CD4-positive, CD25-positive, alpha-beta regulatory T cell (primary cell): ENCODE data around the gene FKBP5. TPM values are rescaled to one million over a fixed set of nuclear protein-coding genes. Genes with fewer than 3 reads are reported as not detected.

Source experiments
- ATAC-seq, 2 donors: fragments of 150-1000 bp; cut with Tn5 transposase; one replicate each; pipeline ENCODE4 v1.10.0; 2021; ENCODE audit warnings: low read depth in 2 of 2, moderate number of reproducible peaks in 2 of 2, moderate library complexity in 1 of 2
- DNase-seq, 3 donors: peaks; one replicate each; pipeline versions ENCODE4 v3.0.0 to v3.0.0-alpha.2; 2012 to 2022; ENCODE audit warnings: mixed read lengths in 1 of 3
- H3K27ac ChIP-seq: one replicate; pipeline ENCODE4 v1.7.0; 2013; ENCODE audit warnings: mild to moderate bottlenecking, low read length; ENCODE audit not compliant: insufficient read depth, poor library complexity, severe bottlenecking
- H3K27me3 ChIP-seq: one replicate; pipeline ENCODE4 v1.7.0; 2013; ENCODE audit warnings: low read length; ENCODE audit not compliant: control insufficient read depth, insufficient read depth
- H3K36me3 ChIP-seq: one replicate; pipeline ENCODE4 v1.7.0; 2013; ENCODE audit warnings: mild to moderate bottlenecking, low read length, moderate library complexity; ENCODE audit not compliant: control insufficient read depth, insufficient read depth
- H3K4me1 ChIP-seq: 2 replicates; pipeline ENCODE4 v1.7.0; 2013; ENCODE audit warnings: mild to moderate bottlenecking, low read length; ENCODE audit not compliant: insufficient read depth, control insufficient read depth, poor library complexity, severe bottlenecking
- H3K4me3 ChIP-seq: one replicate; pipeline ENCODE4 v1.7.0; 2013; ENCODE audit warnings: low read depth, mild to moderate bottlenecking, low read length, moderate library complexity
- H3K9me3 ChIP-seq, 2 experiments: 1 replicate in 1 of 2; 2 replicates in 1 of 2; pipeline ENCODE4 v1.7.0; 2013; ENCODE audit warnings: low read length in 2 of 2, mild to moderate bottlenecking in 1 of 2, moderate library complexity in 1 of 2; ENCODE audit not compliant: control insufficient read depth in 2 of 2
- H3K27ac Mint-ChIP-seq, 3 donors: one replicate each; pipeline ENCODE4 v1.8.0; 2020 to 2022; ENCODE audit warnings: mild to moderate bottlenecking in 3 of 3, mixed read lengths in 3 of 3, moderate library complexity in 2 of 3
- H3K27me3 Mint-ChIP-seq: one replicate; pipeline ENCODE4 v1.8.0; 2022; ENCODE audit warnings: mild to moderate bottlenecking, mixed read lengths
- H3K36me3 Mint-ChIP-seq: one replicate; pipeline ENCODE4 v1.8.0; 2020; ENCODE audit warnings: mixed read lengths
- H3K4me1 Mint-ChIP-seq, 4 donors: one replicate each; pipeline ENCODE4 v1.8.0; 2020 to 2022; ENCODE audit warnings: mixed read lengths in 4 of 4, mild to moderate bottlenecking in 1 of 4
- H3K4me3 Mint-ChIP-seq, 4 donors: one replicate each; pipeline ENCODE4 v1.8.0; 2020 to 2022; ENCODE audit warnings: mild to moderate bottlenecking in 4 of 4, mixed read lengths in 4 of 4, moderate library complexity in 3 of 4
- H3K9me3 Mint-ChIP-seq, 7 donors: one replicate each; pipeline ENCODE4 v1.8.0; 2020 to 2022; ENCODE audit warnings: mixed read lengths in 7 of 7, mild to moderate bottlenecking in 3 of 7, moderate library complexity in 2 of 7
- polyA plus RNA-seq, 4 donors: library from polyadenylated mRNA; unstranded; fragments of 300-500 nt; fragmentation: Illumina TruSeq; gene quantifications; one replicate each; pipeline ENCODE4 v1.2.3, GENCODE V29; 2021
- total RNA-seq: library from RNA; stranded (reverse); gene quantifications from one replicate; pipeline ENCODE4 v1.2.3, GENCODE V29; 2022

FKBP5 gene
- total and polyA plus RNA-seq, 5 donors from 2014 or later = 27.5 to 157 (median 71.0) TPM

GRCh38 chr6:35607517-35608233 is 81.0 kb downstream of the FKBP5 start:
- no peak for ATAC-seq
- no peak for DNase-seq
- peaks cover 0 to 1% (median 0%) of the 10 kb centered on the region in 7 donors for H3K9me3 Mint-ChIP-seq
- Histone ChIP-seq H3K27ac (no peak overlapping the region), H3K36me3 (peaks cover 18% of the 10 kb centered on the region), H3K9me3 (no peaks in the 10 kb centered on the region), H3K27me3 (no peaks in the 10 kb centered on the region), H3K4me1 (peaks cover 42% of the 10 kb centered on the region), H3K4me3 (no peak overlapping the region)
- H3K4me3 Mint-ChIP-seq = peak overlapping the region in 2 of 4 donors; percentile 4 to 38
- peaks cover 4% of the 10 kb centered on the region for H3K27me3 Mint-ChIP-seq
- H3K36me3 Mint-ChIP-seq = peaks cover 40% of the 10 kb centered on the region
- peaks cover 23 to 72% (median 43%) of the 10 kb centered on the region in 4 donors for H3K4me1 Mint-ChIP-seq
- peak overlapping the region in 1 of 3 donors; percentile 69 for H3K27ac Mint-ChIP-seq

DNA sequence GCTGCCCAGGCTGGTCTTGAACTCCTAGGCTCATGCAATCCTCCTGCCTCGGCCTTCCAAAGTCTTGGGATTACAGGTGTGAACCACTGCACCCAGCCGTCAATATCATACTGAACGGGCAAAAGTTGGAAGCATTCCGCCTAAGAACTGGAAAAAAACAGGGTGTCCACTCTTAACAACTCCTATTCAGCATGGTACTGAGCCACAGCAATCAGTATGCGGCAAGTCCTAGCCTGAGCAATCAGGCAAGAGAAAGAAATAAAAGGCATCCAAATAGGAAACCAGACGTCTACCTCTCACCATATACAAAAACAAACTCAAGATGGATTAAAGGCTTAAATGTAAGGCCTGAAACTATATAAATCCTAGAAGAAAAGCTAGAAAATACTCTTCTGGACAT is 83.1 kb downstream of the FKBP5 start:
- peaks cover 5% of the 10 kb centered on the region for H3K36me3 ChIP-seq
- no peak for ATAC-seq
- no peaks in the 10 kb centered on the region for H3K9me3 ChIP-seq
- Mint-ChIP-seq H3K4me3 (peak overlapping the region; percentile 63 to 90 (median 76)), H3K4me1 (peaks cover 20 to 75% (median 52%) of the 10 kb centered on the region in 4 donors), H3K27ac (peak overlapping the region; percentile 31 to 92 (median 32)), H3K36me3 (peaks cover 21% of the 10 kb centered on the region), H3K27me3 (peaks cover 4% of the 10 kb centered on the region), H3K9me3 (peaks cover 0 to 1% (median 0%) of the 10 kb centered on the region in 7 donors)
- peaks cover 54% of the 10 kb centered on the region for H3K4me1 ChIP-seq
- peak overlapping the region; percentile 75 for H3K4me3 ChIP-seq
- no peaks in the 10 kb centered on the region for H3K27me3 ChIP-seq
- peak overlapping the region; percentile 42 for H3K27ac ChIP-seq
- no peak for DNase-seq

DNA sequence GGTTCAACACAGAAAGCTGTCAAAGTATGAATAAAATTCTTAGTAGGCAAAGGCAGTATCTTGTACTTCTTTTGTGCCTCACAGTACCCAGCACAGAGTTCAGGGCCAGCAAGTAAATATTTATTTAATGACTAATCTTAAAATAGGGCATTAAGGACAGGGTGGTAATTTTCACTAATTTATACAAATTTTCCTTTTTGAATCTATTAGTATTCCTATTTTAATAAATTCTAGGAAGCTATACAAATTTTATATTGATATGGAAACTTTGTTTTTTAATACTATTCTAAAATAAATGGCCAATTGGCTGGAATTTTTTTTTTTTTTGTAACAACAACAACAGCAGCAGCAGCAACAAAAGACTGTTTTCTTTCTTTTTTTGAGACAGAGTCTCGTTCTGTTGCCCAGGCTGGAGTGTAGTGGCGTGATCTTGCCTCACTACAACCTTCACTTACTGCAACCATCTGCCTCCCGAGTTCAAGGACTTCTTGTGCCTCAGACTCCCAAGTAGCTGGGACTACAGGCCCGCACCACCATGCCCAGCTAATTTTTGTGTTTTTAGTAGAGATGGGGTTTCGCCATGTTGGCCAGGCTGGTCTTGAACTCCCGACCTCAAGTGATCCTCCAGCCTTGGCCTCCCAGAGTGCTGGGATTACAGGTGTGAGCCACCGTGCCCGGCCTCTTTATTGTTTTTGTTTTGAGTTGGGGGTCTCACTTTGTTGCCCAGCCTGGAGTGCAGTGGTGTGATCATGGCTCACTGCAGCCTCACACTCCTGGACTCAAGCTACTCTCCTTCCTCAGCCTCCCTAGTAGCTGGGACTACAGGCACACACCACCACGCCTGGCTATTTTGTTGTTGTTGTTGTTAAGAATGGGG is 85.2 kb downstream of the FKBP5 start:
- no peak for ATAC-seq
- Histone ChIP-seq H3K36me3 (peaks cover 5% of the 10 kb centered on the region), H3K9me3 (no peaks in the 10 kb centered on the region), H3K27me3 (no peaks in the 10 kb centered on the region), H3K4me1 (peaks cover 71% of the 10 kb centered on the region), H3K27ac (peak overlapping the region; percentile 86), H3K4me3 (peak overlapping the region; percentile 76)
- peaks cover 0 to 1% (median 0%) of the 10 kb centered on the region in 7 donors for H3K9me3 Mint-ChIP-seq
- peaks cover 9% of the 10 kb centered on the region for H3K36me3 Mint-ChIP-seq
- peaks cover 4% of the 10 kb centered on the region for H3K27me3 Mint-ChIP-seq
- H3K4me1 Mint-ChIP-seq = peaks cover 20 to 84% (median 60%) of the 10 kb centered on the region in 4 donors
- H3K27ac Mint-ChIP-seq = peak overlapping the region; percentile 91 to 98 (median 92)
- peak overlapping the region; percentile 73 to 85 (median 82) for H3K4me3 Mint-ChIP-seq
- DNase-seq = no peak

GRCh38 chr6:35602133-35602946 is 86.4 kb downstream of the FKBP5 start:
- DNase-seq (peak in 2 of 3 donors; percentile 17 to 33), ATAC-seq (no peak)
- Mint-ChIP-seq H3K4me3 (peak overlapping the region; percentile 73 to 85 (median 82)), H3K27me3 (peaks cover 4% of the 10 kb centered on the region), H3K27ac (peak overlapping the region; percentile 91 to 98 (median 92)), H3K4me1 (peaks cover 20 to 83% (median 61%) of the 10 kb centered on the region in 4 donors), H3K9me3 (peaks cover 0 to 1% (median 0%) of the 10 kb centered on the region in 7 donors), H3K36me3 (peaks cover 9% of the 10 kb centered on the region)
- no peaks in the 10 kb centered on the region for H3K27me3 ChIP-seq
- H3K4me1 ChIP-seq = peaks cover 77% of the 10 kb centered on the region
- no peaks in the 10 kb centered on the region for H3K36me3 ChIP-seq
- peak overlapping the region; percentile 86 for H3K27ac ChIP-seq
- no peaks in the 10 kb centered on the region for H3K9me3 ChIP-seq
- peak overlapping the region; percentile 76 for H3K4me3 ChIP-seq

- H3K9me3 Mint-ChIP-seq = peaks cover 0 to 1% (median 0%) of the 10 kb centered on the region in 7 donors
- H3K27me3 Mint-ChIP-seq = peaks cover 4% of the 10 kb centered on the region
- peak overlapping the region; percentile 86 for H3K27ac ChIP-seq
- peaks cover 21 to 83% (median 67%) of the 10 kb centered on the region in 4 donors for H3K4me1 Mint-ChIP-seq
- no peaks in the 10 kb centered on the region for H3K9me3 ChIP-seq
- H3K36me3 Mint-ChIP-seq = peaks cover 17% of the 10 kb centered on the region
- DNase-seq (peak; percentile 65 to 91 (median 88)), ATAC-seq (peak; percentile 89 to 93)
- no peaks in the 10 kb centered on the region for H3K27me3 ChIP-seq
- H3K4me3 ChIP-seq = peak overlapping the region; percentile 76
- peaks cover 8% of the 10 kb centered on the region for H3K36me3 ChIP-seq
- H3K27ac Mint-ChIP-seq = peak overlapping the region; percentile 91 to 98 (median 92)
- peaks cover 85% of the 10 kb centered on the region for H3K4me1 ChIP-seq
- H3K4me3 Mint-ChIP-seq = peak overlapping the region; percentile 73 to 85 (median 82)
Measured at GRCh38 chr6:35601331-35602132, 87.2 kb downstream of the FKBP5 start.

- no peaks in the 10 kb centered on the region for H3K27me3 Mint-ChIP-seq
- Histone ChIP-seq H3K36me3 (peaks cover 16% of the 10 kb centered on the region), H3K27me3 (no peaks in the 10 kb centered on the region), H3K4me3 (peak overlapping the region; percentile 76), H3K9me3 (no peaks in the 10 kb centered on the region), H3K27ac (peak overlapping the region; percentile 86), H3K4me1 (peaks cover 87% of the 10 kb centered on the region)
- peak overlapping the region; percentile 91 to 98 (median 92) for H3K27ac Mint-ChIP-seq
- peaks cover 0 to 2% (median 0%) of the 10 kb centered on the region in 7 donors for H3K9me3 Mint-ChIP-seq
- ATAC-seq (no peak), DNase-seq (peak in 2 of 3 donors; percentile 29 to 37)
- peak overlapping the region; percentile 73 to 85 (median 82) for H3K4me3 Mint-ChIP-seq
- peaks cover 18% of the 10 kb centered on the region for H3K36me3 Mint-ChIP-seq
- H3K4me1 Mint-ChIP-seq = peaks cover 18 to 83% (median 64%) of the 10 kb centered on the region in 4 donors
Measured at GRCh38 chr6:35600659-35601125, 88.0 kb downstream of the FKBP5 start.
